A673 (cell line): ENCODE results near the gene SH3D19. TPM values are rescaled to one million over a fixed set of nuclear protein-coding genes. Genes with fewer than 3 reads are reported as not detected.

ENCODE experiments used
- BruUV-seq: library from RNA; stranded (reverse); fragments of 400-500 nt; replicated peaks from 2 replicates; lab custom pipeline; 2021; lab: Mats Ljungman, UMichigan
- CTCF ChIA-PET: fragments of 300-600 bp; sonication (Branson Sonifier 250); formaldehyde crosslinking; loops from one replicate; lab custom pipeline; 2022; ENCODE audit warnings: antibody characterized with exemption; lab: Charles Lee
- POLR2A ChIA-PET: fragments of 300-600 bp; sonication (Branson Sonifier 250); formaldehyde crosslinking; loops from one replicate; lab custom pipeline; 2022; ENCODE audit warnings: antibody characterized with exemption; ENCODE audit not compliant: low non-redundant PET; lab: Charles Lee
- DNase-seq: peaks from one replicate; pipeline ENCODE4 v3.0.0-alpha.2; 2015; ENCODE audit warnings: low spot score
- H3K27ac ChIP-seq: fragments of 200-600 bp; sonication (generic); 2 replicates; pipeline ENCODE4 v1.5.1; 2016; ENCODE audit warnings: mixed run types, low read depth, mild to moderate bottlenecking, mixed read lengths, antibody characterized with exemption, low read length; ENCODE audit not compliant: poor library complexity, severe bottlenecking
- H3K27me3 ChIP-seq: fragments of 200-600 bp; sonication (generic); replicated peaks from 2 replicates; pipeline ENCODE4 v1.6.1; 2017; ENCODE audit warnings: mixed run types, low read depth, mild to moderate bottlenecking, mixed read lengths, antibody characterized with exemption, low read length; ENCODE audit not compliant: insufficient read depth, poor library complexity
- H3K36me3 ChIP-seq: fragments of 200-600 bp; sonication (generic); 2 replicates; pipeline ENCODE4 v1.6.1; 2016; ENCODE audit warnings: mixed run types, mild to moderate bottlenecking, mixed read lengths, antibody characterized with exemption, low read length; ENCODE audit not compliant: insufficient read depth, poor library complexity, severe bottlenecking
- H3K4me1 ChIP-seq: fragments of 200-600 bp; sonication (generic); 2 replicates; pipeline ENCODE4 v1.6.1; 2017; ENCODE audit warnings: mixed run types, mild to moderate bottlenecking, mixed read lengths, antibody characterized with exemption, low read length; ENCODE audit not compliant: insufficient read depth, poor library complexity, severe bottlenecking
- H3K4me3 ChIP-seq: fragments of 200-600 bp; sonication (generic); 2 replicates; pipeline ENCODE4 v1.5.1; 2016; ENCODE audit warnings: low read depth, mixed run types, mild to moderate bottlenecking, mixed read lengths, low read length; ENCODE audit not compliant: poor library complexity, severe bottlenecking
- H3K9me3 ChIP-seq: fragments of 200-600 bp; sonication (generic); 2 replicates; pipeline ENCODE4 v1.6.1; 2016; ENCODE audit warnings: mixed run types, low read depth, mild to moderate bottlenecking, mixed read lengths, antibody characterized with exemption, low read length; ENCODE audit not compliant: poor library complexity, severe bottlenecking
- EZH2 ChIP-seq: fragments of 200-600 bp; sonication (generic); IDR thresholded peaks from 2 replicates; pipeline ENCODE4 v1.6.1; 2017; ENCODE audit warnings: borderline replicate concordance, low read depth, mild to moderate bottlenecking, mixed read lengths, antibody characterized with exemption, low read length; ENCODE audit not compliant: poor library complexity, severe bottlenecking
- intact Hi-C: fragments of 100-400 bp; cut with micrococcal nuclease; formaldehyde crosslinking; loops from one replicate; pipeline ENCODE4 v1.10.0; 2022; ENCODE audit not compliant: unreplicated experiment
- total RNA-seq: library from RNA; stranded (reverse); gene quantifications from 2 replicates; pipeline ENCODE4 v1.2.3, GENCODE V29; 2021
- TF ChIP-seq, protein P1 (sequence below): fragments of 300-800, 200-600 bp; sonication (generic); conservative IDR thresholded peaks from 2 replicates; pipeline ENCODE4 v1.5.1; 2017; ENCODE audit warnings: low read depth, mild to moderate bottlenecking, antibody characterized with exemption, low read length, moderate library complexity, mixed read lengths

Gene SH3D19
- total RNA-seq, 1 experiment from 2014 or later, result 0.86 TPM

- Histone ChIP-seq H3K27ac (no peak overlapping the region), H3K9me3 (no peaks in the 10 kb centered on the region), H3K4me3 (no peak overlapping the region), H3K36me3 (no peaks in the 10 kb centered on the region), H3K27me3 (no peaks in the 10 kb centered on the region), H3K4me1 (peaks cover 4% of the 10 kb centered on the region)
- no peak for DNase-seq
- no TSS peak for BruUV-seq
- TF ChIP-seq, protein P1, sequence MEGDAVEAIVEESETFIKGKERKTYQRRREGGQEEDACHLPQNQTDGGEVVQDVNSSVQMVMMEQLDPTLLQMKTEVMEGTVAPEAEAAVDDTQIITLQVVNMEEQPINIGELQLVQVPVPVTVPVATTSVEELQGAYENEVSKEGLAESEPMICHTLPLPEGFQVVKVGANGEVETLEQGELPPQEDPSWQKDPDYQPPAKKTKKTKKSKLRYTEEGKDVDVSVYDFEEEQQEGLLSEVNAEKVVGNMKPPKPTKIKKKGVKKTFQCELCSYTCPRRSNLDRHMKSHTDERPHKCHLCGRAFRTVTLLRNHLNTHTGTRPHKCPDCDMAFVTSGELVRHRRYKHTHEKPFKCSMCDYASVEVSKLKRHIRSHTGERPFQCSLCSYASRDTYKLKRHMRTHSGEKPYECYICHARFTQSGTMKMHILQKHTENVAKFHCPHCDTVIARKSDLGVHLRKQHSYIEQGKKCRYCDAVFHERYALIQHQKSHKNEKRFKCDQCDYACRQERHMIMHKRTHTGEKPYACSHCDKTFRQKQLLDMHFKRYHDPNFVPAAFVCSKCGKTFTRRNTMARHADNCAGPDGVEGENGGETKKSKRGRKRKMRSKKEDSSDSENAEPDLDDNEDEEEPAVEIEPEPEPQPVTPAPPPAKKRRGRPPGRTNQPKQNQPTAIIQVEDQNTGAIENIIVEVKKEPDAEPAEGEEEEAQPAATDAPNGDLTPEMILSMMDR, result no peak
- no peak for TF ChIP-seq EZH2
- intact Hi-C loops, result no loop called here
- POLR2A ChIA-PET, result no interaction called here
- CTCF ChIA-PET, result no interaction called here
Observed at GRCh38 chr4:151231915-151232595, 93.3 kb downstream of the SH3D19 start.

DNA sequence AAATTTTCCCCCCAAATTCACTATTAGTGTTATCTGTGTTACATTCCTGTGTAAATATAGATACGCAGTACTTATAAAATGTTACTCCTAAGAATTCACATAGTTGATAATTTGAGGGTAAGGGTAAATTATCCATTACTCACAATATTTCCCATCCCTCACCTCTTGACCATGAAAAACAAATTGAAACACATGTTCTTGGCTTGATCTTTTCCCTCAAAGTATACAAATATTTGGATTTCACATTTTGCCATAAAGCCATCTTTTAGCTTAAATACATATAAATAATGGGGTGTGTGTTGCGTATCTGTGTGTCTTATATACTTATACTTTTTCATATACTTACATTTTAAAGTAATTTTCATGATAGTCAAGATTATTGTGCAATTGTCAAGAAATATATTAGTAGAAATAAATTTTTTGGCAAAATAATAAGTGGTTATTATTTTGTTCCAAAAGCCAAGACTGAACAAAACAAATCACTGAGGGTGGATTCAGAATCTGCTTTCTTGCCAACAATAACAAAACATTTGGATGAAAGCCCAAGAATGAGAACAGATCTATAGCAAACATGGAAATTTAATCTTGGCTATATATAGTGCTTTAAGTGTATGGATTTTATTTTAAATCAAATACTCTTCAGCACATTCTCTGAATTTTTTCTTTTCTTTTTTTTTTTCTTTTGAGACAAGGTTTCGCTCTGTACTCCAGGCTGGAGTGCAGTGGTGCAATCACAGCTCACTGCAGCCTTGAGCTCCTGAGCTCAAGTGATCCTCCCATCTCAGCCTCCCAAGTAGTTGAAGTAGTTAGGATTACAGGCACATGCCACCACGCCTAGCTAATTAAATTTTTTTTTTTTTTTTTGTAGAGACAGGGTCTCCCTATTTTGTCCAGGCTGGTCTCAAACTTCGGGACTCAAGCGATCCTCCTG, 97.0 kb downstream of the SH3D19 start:
- no peak overlapping the region for H3K27ac ChIP-seq
- CTCF ChIA-PET, result no interaction called here
- no peak overlapping the region for H3K4me3 ChIP-seq
- no TSS peak for BruUV-seq
- H3K36me3 ChIP-seq, result no peaks in the 10 kb centered on the region
- POLR2A ChIA-PET, result no interaction called here
- H3K27me3 ChIP-seq, result no peaks in the 10 kb centered on the region
- no peaks in the 10 kb centered on the region for H3K9me3 ChIP-seq
- no peak for DNase-seq
- H3K4me1 ChIP-seq, result peaks cover 4% of the 10 kb centered on the region
- TF ChIP-seq, protein P1, result no peak
- no peak for TF ChIP-seq EZH2
- intact Hi-C loops, result no loop called here

DNA sequence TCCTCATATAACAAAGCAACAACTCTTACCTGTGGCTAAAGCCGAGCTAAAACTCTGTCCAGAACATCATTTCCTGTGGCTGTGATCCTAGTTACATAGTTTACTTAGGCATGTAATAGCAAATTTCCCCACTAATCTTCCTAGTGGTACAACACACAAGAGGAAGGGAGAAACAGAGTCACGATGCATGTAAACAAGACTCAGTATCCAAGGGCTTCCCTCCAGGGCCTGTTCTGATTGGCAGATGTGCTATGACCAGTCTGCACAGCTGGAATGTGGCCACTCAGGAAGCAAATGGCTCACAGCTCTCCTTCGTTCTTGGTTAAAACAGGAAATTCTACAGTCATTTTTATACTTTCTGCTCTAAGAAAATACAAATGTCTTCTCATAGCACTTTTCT, 97.7 kb downstream of the SH3D19 start:
- intact Hi-C loops, result no loop called here
- no TSS peak for BruUV-seq
- no peak overlapping the region for H3K4me3 ChIP-seq
- H3K27ac ChIP-seq, result no peak overlapping the region
- H3K27me3 ChIP-seq, result no peaks in the 10 kb centered on the region
- POLR2A ChIA-PET, result interaction anchor here (0.6 kb wide), 1 partner anchor 65 kb away, joined by 3 read pairs; no protein-coding TSS in a partner anchor
- no peak for DNase-seq
- TF ChIP-seq EZH2, result no peak
- TF ChIP-seq, protein P1, result no peak
- H3K4me1 ChIP-seq, result peaks cover 4% of the 10 kb centered on the region
- H3K36me3 ChIP-seq, result no peaks in the 10 kb centered on the region
- CTCF ChIA-PET, result no interaction called here
- no peaks in the 10 kb centered on the region for H3K9me3 ChIP-seq
